Panc1 (cell line): ENCODE data around the gene OLFML2A. TPM values are rescaled to one million over a fixed set of nuclear protein-coding genes. Genes with fewer than 3 reads are reported as not detected.
"Not testable (repeated sequence)": the region's sequence is repeated elsewhere in the genome, so short reads cannot be mapped to it uniquely, and the experiment has no call there.

ENCODE experiments used
- ATAC-seq: fragments of 200-7000 bp; cut with Tn5 transposase; 2 replicates; pipeline ENCODE4 v1.9.1; 2020; ENCODE audit warnings: mild to moderate bottlenecking, moderate library complexity
- BruUV-seq: library from RNA; stranded (reverse); fragments of 400-500 nt; replicated peaks from 2 replicates; lab custom pipeline; 2021; lab: Mats Ljungman, UMichigan
- CTCF ChIA-PET: fragments of 300-600 bp; sonication (Branson Sonifier 250); formaldehyde crosslinking; loops from one replicate; lab custom pipeline; 2022; ENCODE audit warnings: antibody characterized with exemption; lab: Charles Lee
- POLR2A ChIA-PET: fragments of 300-600 bp; sonication (Branson Sonifier 250); formaldehyde crosslinking; loops from one replicate; lab custom pipeline; 2022; ENCODE audit warnings: antibody characterized with exemption; lab: Charles Lee
- DNase-seq: peaks from one replicate; pipeline ENCODE4 v3.0.0-alpha.2; 2010; ENCODE audit warnings: low read depth, low spot score
- H3K27ac ChIP-seq: 2 replicates; pipeline ENCODE4 v1.5.1; 2011; ENCODE audit warnings: mild to moderate bottlenecking, low read length, inconsistent platforms
- H3K27me3 ChIP-seq: fragments of 200-500 bp; sonication (Bioruptor generic); 2 replicates; pipeline ENCODE4 v1.6.0; 2014; ENCODE audit warnings: low read length, inconsistent platforms; ENCODE audit not compliant: control insufficient read depth, insufficient read depth
- H3K36me3 ChIP-seq: fragments of 200-500 bp; sonication (Bioruptor generic); 2 replicates; pipeline ENCODE4 v1.5.1; 2014; ENCODE audit warnings: inconsistent platforms, mild to moderate bottlenecking, low read length, moderate library complexity; ENCODE audit not compliant: control insufficient read depth, insufficient read depth
- H3K4me1 ChIP-seq: 2 replicates; pipeline ENCODE4 v1.5.1; 2011; ENCODE audit warnings: inconsistent platforms, mild to moderate bottlenecking, low read length, moderate library complexity; ENCODE audit not compliant: control insufficient read depth, insufficient read depth
- H3K4me3 ChIP-seq, 2 experiments: 2 replicates each; pipeline ENCODE4 v1.5.1; 2011 to 2012; ENCODE audit warnings: low read depth in 2 of 2, low read length in 2 of 2, mild to moderate bottlenecking in 2 of 2, inconsistent platforms in 1 of 2, moderate library complexity in 1 of 2
- H3K9me3 ChIP-seq: fragments of 200-500 bp; sonication (Bioruptor generic); 2 replicates; pipeline ENCODE4 v1.5.1; 2014; ENCODE audit warnings: low read depth, mild to moderate bottlenecking, inconsistent platforms, low read length, moderate library complexity; ENCODE audit not compliant: control insufficient read depth, insufficient read depth
- CTCF ChIP-seq: fragments of 450-650 bp; IDR thresholded peaks from 2 replicates; pipeline ENCODE4 v1.5.1; 2017; ENCODE audit warnings: mild to moderate bottlenecking
- POLR2AphosphoS5 ChIP-seq: IDR thresholded peaks from 2 replicates; pipeline ENCODE4 v1.6.1; 2012; ENCODE audit warnings: mild to moderate bottlenecking, low read depth, low read length, moderate library complexity
- SIN3A ChIP-seq: IDR thresholded peaks from 2 replicates; pipeline ENCODE4 v1.6.1; 2012; ENCODE audit warnings: low read depth, mild to moderate bottlenecking, low read length, moderate library complexity, borderline replicate concordance; ENCODE audit not compliant: insufficient read depth
- TCF7L2 ChIP-seq: IDR thresholded peaks from 2 replicates; pipeline ENCODE4 v1.6.1; 2011; ENCODE audit warnings: mild to moderate bottlenecking, low read depth, low read length, inconsistent platforms
- in situ Hi-C: cut with HindIII; loops from 2 replicates; pipeline ENCODE4 v1.10.0; 2016; ENCODE audit warnings: low sequenced_read_pairs, low pct_unique_long_range_greater_than_20kb
- intact Hi-C: fragments of 100-400 bp; cut with micrococcal nuclease; formaldehyde crosslinking; loops from one replicate; pipeline ENCODE4 v1.10.0; 2022; ENCODE audit not compliant: unreplicated experiment
- total RNA-seq: library from RNA; stranded (reverse); gene quantifications from one replicate; pipeline ENCODE4 v1.2.1, GENCODE V29; 2021; ENCODE audit not compliant: unreplicated experiment
- TF ChIP-seq, protein P1 (sequence below), 2 experiments: IDR thresholded peaks; 2 replicates each; pipeline ENCODE4 v1.6.1; 2011 to 2012; ENCODE audit warnings: low read depth in 2 of 2, control low read depth in 1 of 2, low read length in 1 of 2, mild to moderate bottlenecking in 1 of 2, moderate library complexity in 1 of 2; ENCODE audit not compliant: insufficient read depth in 1 of 2

Gene OLFML2A
- total RNA-seq, 1 experiment from 2014 or later, result 44.5 TPM

- Histone ChIP-seq H3K27ac (no peak overlapping the region), H3K9me3 (no peaks in the 10 kb centered on the region), H3K27me3 (no peaks in the 10 kb centered on the region), H3K4me1 (no peaks in the 10 kb centered on the region), H3K4me3 (no peak overlapping the region), H3K36me3 (no peaks in the 10 kb centered on the region)
- no peak for DNase-seq
- BruUV-seq, result no TSS peak
- intact Hi-C loops, result no loop called here
- in situ Hi-C loops, result no loop called here
- no peak for ATAC-seq
- ChIA-PET CTCF (interaction anchor here (1.3 kb wide), 1 partner anchor 9 kb away, joined by 4 read pairs; no protein-coding TSS in a partner anchor), POLR2A (interaction anchor here (0.6 kb wide), 1 partner anchor 48 kb away, joined by 3 read pairs; no protein-coding TSS in a partner anchor)
- TF ChIP-seq POLR2AphosphoS5 (no peak), TCF7L2 (no peak), SIN3A (no peak), CTCF (no peak)
- TF ChIP-seq, protein P1, sequence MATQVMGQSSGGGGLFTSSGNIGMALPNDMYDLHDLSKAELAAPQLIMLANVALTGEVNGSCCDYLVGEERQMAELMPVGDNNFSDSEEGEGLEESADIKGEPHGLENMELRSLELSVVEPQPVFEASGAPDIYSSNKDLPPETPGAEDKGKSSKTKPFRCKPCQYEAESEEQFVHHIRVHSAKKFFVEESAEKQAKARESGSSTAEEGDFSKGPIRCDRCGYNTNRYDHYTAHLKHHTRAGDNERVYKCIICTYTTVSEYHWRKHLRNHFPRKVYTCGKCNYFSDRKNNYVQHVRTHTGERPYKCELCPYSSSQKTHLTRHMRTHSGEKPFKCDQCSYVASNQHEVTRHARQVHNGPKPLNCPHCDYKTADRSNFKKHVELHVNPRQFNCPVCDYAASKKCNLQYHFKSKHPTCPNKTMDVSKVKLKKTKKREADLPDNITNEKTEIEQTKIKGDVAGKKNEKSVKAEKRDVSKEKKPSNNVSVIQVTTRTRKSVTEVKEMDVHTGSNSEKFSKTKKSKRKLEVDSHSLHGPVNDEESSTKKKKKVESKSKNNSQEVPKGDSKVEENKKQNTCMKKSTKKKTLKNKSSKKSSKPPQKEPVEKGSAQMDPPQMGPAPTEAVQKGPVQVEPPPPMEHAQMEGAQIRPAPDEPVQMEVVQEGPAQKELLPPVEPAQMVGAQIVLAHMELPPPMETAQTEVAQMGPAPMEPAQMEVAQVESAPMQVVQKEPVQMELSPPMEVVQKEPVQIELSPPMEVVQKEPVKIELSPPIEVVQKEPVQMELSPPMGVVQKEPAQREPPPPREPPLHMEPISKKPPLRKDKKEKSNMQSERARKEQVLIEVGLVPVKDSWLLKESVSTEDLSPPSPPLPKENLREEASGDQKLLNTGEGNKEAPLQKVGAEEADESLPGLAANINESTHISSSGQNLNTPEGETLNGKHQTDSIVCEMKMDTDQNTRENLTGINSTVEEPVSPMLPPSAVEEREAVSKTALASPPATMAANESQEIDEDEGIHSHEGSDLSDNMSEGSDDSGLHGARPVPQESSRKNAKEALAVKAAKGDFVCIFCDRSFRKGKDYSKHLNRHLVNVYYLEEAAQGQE (IDR thresholded peaks at IDR 0.05; ENCODE audit: insufficient read depth in 1 of 2, low read depth in 2 of 2, low read length in 1 of 2), result no peak
These were observed 66.6 kb downstream of the OLFML2A start for GRCh38 chr9:124843456-124844034.

DNA sequence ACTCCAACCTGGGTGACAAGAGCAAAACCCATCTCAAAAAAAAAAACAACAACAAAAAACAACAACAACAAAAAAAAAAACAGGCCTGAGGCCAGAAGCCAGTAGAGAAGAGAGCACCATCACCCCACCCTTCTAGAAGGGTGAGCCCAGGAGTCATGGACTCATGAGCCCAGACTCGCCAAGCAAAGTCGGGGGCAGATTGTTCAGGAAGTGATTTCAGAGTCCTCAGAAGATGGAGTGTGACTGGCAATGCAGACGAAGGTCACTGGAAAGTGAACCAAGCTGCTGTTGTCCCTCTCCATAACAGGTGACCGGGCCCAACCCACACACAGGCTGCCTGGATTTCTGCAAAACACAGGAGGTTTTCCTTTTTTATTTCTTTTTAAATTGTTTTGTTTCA lies 67.4 kb downstream of the OLFML2A start:
- Histone ChIP-seq H3K27ac (no peak overlapping the region), H3K9me3 (no peaks in the 10 kb centered on the region), H3K4me3 (no peak overlapping the region), H3K27me3 (no peaks in the 10 kb centered on the region), H3K4me1 (no peaks in the 10 kb centered on the region), H3K36me3 (no peaks in the 10 kb centered on the region)
- intact Hi-C loops, result no loop called here
- ChIA-PET POLR2A (interaction anchor here (0.6 kb wide), 1 partner anchor 48 kb away, joined by 3 read pairs; no protein-coding TSS in a partner anchor), CTCF (no interaction called here)
- TF ChIP-seq SIN3A (no peak), POLR2AphosphoS5 (no peak)
- no peak for ATAC-seq
- in situ Hi-C loops, result no loop called here
- no peak for DNase-seq
- BruUV-seq, result no TSS peak

- not testable (repeated sequence) for BruUV-seq
These were observed 69.5 kb downstream of the OLFML2A start for GRCh38 chr9:124846467-124846866.

More at GRCh38 chr9:124846467-124846866, 69.5 kb downstream of the OLFML2A start:
- intact Hi-C loops, H3K4me1 ChIP-seq, DNase-seq, H3K27ac ChIP-seq, H3K36me3 ChIP-seq, POLR2A ChIA-PET, H3K27me3 ChIP-seq, H3K9me3 ChIP-seq, H3K4me3 ChIP-seq, in situ Hi-C loops, ATAC-seq: not testable (repeated sequence)
- CTCF ChIA-PET, result interaction anchor here (1.1 kb wide), 1 partner anchor 74 kb away, joined by 5 read pairs; no protein-coding TSS in a partner anchor
